GM23338 (cell line): ENCODE data around the gene ZBED5. TPM values are rescaled to one million over a fixed set of nuclear protein-coding genes. Genes with fewer than 3 reads are reported as not detected.

Source experiments
- ATAC-seq: fragments of 200-7000 bp; cut with Tn5 transposase; 3 replicates; pipeline ENCODE4 v1.9.1; 2020
- DNase-seq: peaks from one replicate; pipeline ENCODE4 v3.0.0-alpha.2; 2015; ENCODE audit warnings: low spot score
- H2AFZ ChIP-seq: fragments of 200-600 bp; sonication (generic); 2 replicates; pipeline ENCODE4 v1.8.0; 2016; ENCODE audit warnings: antibody characterized with exemption, mild to moderate bottlenecking, moderate library complexity
- H3F3A ChIP-seq: fragments of 200-600 bp; sonication (generic); replicated peaks from 2 replicates; pipeline ENCODE4 v1.8.0; 2017; ENCODE audit warnings: antibody characterized with exemption, mixed run types, low read depth
- H3K27ac ChIP-seq: fragments of 200-600 bp; sonication (generic); 2 replicates; pipeline ENCODE4 v1.6.1; 2016; ENCODE audit warnings: low read depth
- H3K27me3 ChIP-seq: fragments of 200-600 bp; sonication (generic); 2 replicates; pipeline ENCODE4 v1.8.0; 2016; ENCODE audit warnings: mild to moderate bottlenecking, mixed run types, moderate library complexity; ENCODE audit not compliant: insufficient read depth
- H3K36me3 ChIP-seq: fragments of 200-600 bp; sonication (generic); 2 replicates; pipeline ENCODE4 v1.8.0; 2016; ENCODE audit warnings: mild to moderate bottlenecking; ENCODE audit not compliant: insufficient read depth
- H3K4me1 ChIP-seq: fragments of 200-600 bp; sonication (generic); 2 replicates; pipeline ENCODE4 v1.8.0; 2016; ENCODE audit warnings: mild to moderate bottlenecking, moderate library complexity; ENCODE audit not compliant: insufficient read depth
- H3K4me2 ChIP-seq: fragments of 200-600 bp; sonication (generic); 2 replicates; pipeline ENCODE4 v1.7.1; 2017; ENCODE audit warnings: mixed run types
- H3K4me3 ChIP-seq: fragments of 200-600 bp; sonication (generic); 2 replicates; pipeline ENCODE4 v1.6.1; 2016; ENCODE audit warnings: mixed run types
- H3K79me2 ChIP-seq: fragments of 200-600 bp; sonication (generic); replicated peaks from 2 replicates; pipeline ENCODE4 v1.8.0; 2017; ENCODE audit warnings: mild to moderate bottlenecking; ENCODE audit not compliant: insufficient read depth
- H3K9me2 ChIP-seq: fragments of 200-600 bp; sonication (generic); 2 replicates; pipeline ENCODE4 v1.8.0; 2017; ENCODE audit not compliant: insufficient read depth
- H4K20me1 ChIP-seq: fragments of 200-600 bp; sonication (generic); replicated peaks from 2 replicates; pipeline ENCODE4 v1.8.0; 2017; ENCODE audit warnings: mild to moderate bottlenecking; ENCODE audit not compliant: insufficient read depth
- H3K27ac Mint-ChIP-seq: 2 replicates; pipeline ENCODE4 v1.8.0; 2020; ENCODE audit warnings: inconsistent platforms, mild to moderate bottlenecking, moderate library complexity, mixed read lengths
- H3K27me3 Mint-ChIP-seq: 3 replicates; pipeline ENCODE4 v1.8.0; 2022; ENCODE audit warnings: low read depth, mild to moderate bottlenecking, moderate library complexity, mixed read lengths, inconsistent platforms; ENCODE audit not compliant: insufficient read depth, poor library complexity
- H3K36me3 Mint-ChIP-seq: 3 replicates; pipeline ENCODE4 v1.8.0; 2021; ENCODE audit warnings: low read depth, mild to moderate bottlenecking, inconsistent platforms, moderate library complexity, mixed read lengths
- H3K4me1 Mint-ChIP-seq: 3 replicates; pipeline ENCODE4 v1.8.0; 2020; ENCODE audit warnings: mild to moderate bottlenecking, inconsistent platforms, mixed read lengths
- H3K4me3 Mint-ChIP-seq: 3 replicates; pipeline ENCODE4 v1.8.0; 2021; ENCODE audit warnings: moderate library complexity, mild to moderate bottlenecking, inconsistent platforms, mixed read lengths
- H3K9me3 Mint-ChIP-seq: 3 replicates; pipeline ENCODE4 v1.8.0; 2020; ENCODE audit warnings: moderate library complexity, mild to moderate bottlenecking, inconsistent platforms, mixed read lengths
- EZH2phosphoT487 ChIP-seq: fragments of 200-600 bp; sonication (generic); IDR thresholded peaks from one replicate; pipeline ENCODE4 v1.8.1; 2018; ENCODE audit warnings: antibody characterized with exemption; ENCODE audit not compliant: unreplicated experiment
- POLR2AphosphoS5 ChIP-seq: IDR thresholded peaks from 2 replicates; pipeline ENCODE4 v1.6.1; 2016; ENCODE audit warnings: antibody characterized with exemption, low read depth
- ZNF462 ChIP-seq: fragments of 250-450 bp; sonication (Bioruptor Pico); IDR thresholded peaks from 2 replicates; pipeline ENCODE4 v1.5.0; 2020; ENCODE audit warnings: mild to moderate bottlenecking, moderate library complexity
- polyA plus RNA-seq: library from polyadenylated mRNA; unstranded; fragments of >200 nt; fragmentation: Nextera tagmentation; extraction: Ambion mirVana; gene quantifications from 2 replicates; pipeline ENCODE4 v1.2.1, GENCODE V29; 2016
- total RNA-seq: library from RNA; depleted of rRNA; stranded (reverse); fragments of >200 nt; shearing (Covaris generic); gene quantifications from 2 replicates; pipeline ENCODE4 v1.2.3, GENCODE V29; 2014
- TF ChIP-seq, protein P1 (sequence below), 2 experiments: fragments of 200-600 bp in 1 of 2; sonication (generic) in 1 of 2; conservative IDR thresholded peaks; 2 replicates each; pipeline versions ENCODE4 v1.5.1 to v1.6.1; 2016 to 2017; ENCODE audit warnings: antibody characterized with exemption in 2 of 2, low read depth in 2 of 2, mild to moderate bottlenecking in 2 of 2, moderate library complexity in 1 of 2

ZBED5 gene
- total and polyA plus RNA-seq, 2 experiments from 2014 or later = 54.1 to 56.3 TPM

GRCh38 chr11:10808235-10808552, 49.7 kb downstream of the ZBED5 start (continued):
- TF ChIP-seq ZNF462 (CRISPR knock-in tag) (no peak), EZH2phosphoT487 (no peak)

GRCh38 chr11:10807493-10808234, 50.2 kb downstream of the ZBED5 start:
- Mint-ChIP-seq H3K4me3 (peak overlapping the region; percentile 96), H3K27me3 (peaks cover 16% of the 10 kb centered on the region), H3K9me3 (no peaks in the 10 kb centered on the region), H3K36me3 (peaks cover 60% of the 10 kb centered on the region), H3K27ac (peak overlapping the region; percentile 99), H3K4me1 (peaks cover 31% of the 10 kb centered on the region)
- peak; percentile 49 for DNase-seq
- Histone ChIP-seq H2AFZ (no peak overlapping the region), H3K27me3 (no peaks in the 10 kb centered on the region), H3K4me2 (peak overlapping the region; percentile 95), H3K27ac (peak overlapping the region; percentile 97; the same call in 1 of the 2 replicates), H3K4me3 (peak overlapping the region; percentile 95), H3K4me1 (peaks cover 20% of the 10 kb centered on the region), H4K20me1 (peaks cover 41% of the 10 kb centered on the region), H3K36me3 (peaks cover 49% of the 10 kb centered on the region), H3K79me2 (peaks cover 48% of the 10 kb centered on the region), H3K9me2 (no peaks in the 10 kb centered on the region), H3F3A (peaks cover 44% of the 10 kb centered on the region)
- TF ChIP-seq, protein P1, sequence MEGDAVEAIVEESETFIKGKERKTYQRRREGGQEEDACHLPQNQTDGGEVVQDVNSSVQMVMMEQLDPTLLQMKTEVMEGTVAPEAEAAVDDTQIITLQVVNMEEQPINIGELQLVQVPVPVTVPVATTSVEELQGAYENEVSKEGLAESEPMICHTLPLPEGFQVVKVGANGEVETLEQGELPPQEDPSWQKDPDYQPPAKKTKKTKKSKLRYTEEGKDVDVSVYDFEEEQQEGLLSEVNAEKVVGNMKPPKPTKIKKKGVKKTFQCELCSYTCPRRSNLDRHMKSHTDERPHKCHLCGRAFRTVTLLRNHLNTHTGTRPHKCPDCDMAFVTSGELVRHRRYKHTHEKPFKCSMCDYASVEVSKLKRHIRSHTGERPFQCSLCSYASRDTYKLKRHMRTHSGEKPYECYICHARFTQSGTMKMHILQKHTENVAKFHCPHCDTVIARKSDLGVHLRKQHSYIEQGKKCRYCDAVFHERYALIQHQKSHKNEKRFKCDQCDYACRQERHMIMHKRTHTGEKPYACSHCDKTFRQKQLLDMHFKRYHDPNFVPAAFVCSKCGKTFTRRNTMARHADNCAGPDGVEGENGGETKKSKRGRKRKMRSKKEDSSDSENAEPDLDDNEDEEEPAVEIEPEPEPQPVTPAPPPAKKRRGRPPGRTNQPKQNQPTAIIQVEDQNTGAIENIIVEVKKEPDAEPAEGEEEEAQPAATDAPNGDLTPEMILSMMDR (conservative IDR thresholded peaks at IDR 0.05; ENCODE audit: low read depth in 2 of 2) = no peak
- TF ChIP-seq POLR2AphosphoS5 = peak; percentile 45; the same call in 1 of the 2 replicates
- peak; percentile 13 for ATAC-seq
